Measurements from ENCODE around the gene ID4.

Gene ID4

GRCh38 chr6:19851241-19852089 lies 14.3 kb downstream of the ID4 start:
- ChIA-PET CTCF (interaction anchor here (0.6 to 2.9 kb wide), 39 partner anchors 10 to 860 kb away, joined by 3 to 12 read pairs (median 4); no protein-coding TSS in a partner anchor), POLR2A (interaction anchor here (8.5 kb wide), 1 partner anchor 13 kb away, joined by 73 read pairs; the partner anchor contains the start of gene ID4)
- Histone ChIP-seq H3K4me3 (ENCODE audit: low read depth, low read length) (no peak overlapping the region), H3K36me3 (ENCODE audit: control insufficient read depth in 2 of 2, insufficient read depth in 1 of 2, low read length in 2 of 2) (no peaks in the 10 kb centered on the region), H3K27ac (ENCODE audit: extremely low read depth, low read depth, low read length) (peak overlapping the region; percentile 54; the same call in 1 of the 2 replicates), H3K4me1 (ENCODE audit: control insufficient read depth, insufficient read depth, low read length) (peaks cover 13% of the 10 kb centered on the region), H3K9me3 (ENCODE audit: control insufficient read depth, insufficient read depth, low read depth, low read length) (no peaks in the 10 kb centered on the region)
- TF ChIP-seq PRDM1 (tag by site-specific recombination; IDR thresholded peaks at IDR 0.05) (peak; percentile 86), AEBP2 (tag by site-specific recombination; IDR thresholded peaks at IDR 0.05; ENCODE audit: borderline replicate concordance) (no peak), SCRT1 (tag by site-specific recombination; IDR thresholded peaks at IDR 0.05; ENCODE audit: borderline replicate concordance) (peak; percentile 91), TRIM28 (IDR thresholded peaks at IDR 0.05; ENCODE audit: borderline replicate concordance, low read length) (peak; percentile 94), ZNF654 (tag by site-specific recombination; IDR thresholded peaks at IDR 0.05; ENCODE audit: low read depth) (peak; percentile 98), CTCF (tag by site-specific recombination; IDR thresholded peaks at IDR 0.05) (peak; percentile 65), ZBTB8A (tag by site-specific recombination; IDR thresholded peaks at IDR 0.05) (peak; percentile 80), ZNF280D (tag by site-specific recombination; IDR thresholded peaks at IDR 0.05) (no peak), ZBTB48 (tag by site-specific recombination; IDR thresholded peaks at IDR 0.05) (peak; percentile 53; the same call in 1 of the 2 replicates), ZNF335 (tag by site-specific recombination; conservative IDR thresholded peaks at IDR 0.05) (peak; percentile 78), ZNF174 (tag by site-specific recombination; IDR thresholded peaks at IDR 0.05) (no peak), ZNF660 (tag by site-specific recombination; IDR thresholded peaks at IDR 0.05) (peak; percentile 74), ZBTB17 (tag by site-specific recombination; IDR thresholded peaks at IDR 0.05) (peak; percentile 58), PRDM6 (tag by site-specific recombination; IDR thresholded peaks at IDR 0.05) (peak; percentile 73; the same call in 1 of the 2 replicates), ZNF518A (tag by site-specific recombination; conservative IDR thresholded peaks at IDR 0.05; ENCODE audit: low read depth) (no peak), ZBTB6 (tag by site-specific recombination; IDR thresholded peaks at IDR 0.05) (no peak), ZNF324 (tag by site-specific recombination; IDR thresholded peaks at IDR 0.05) (0 out of 2 replicates have a peak, but pooled peaks have one; percentile 50), MEIS1 (CRISPR knock-in tag; IDR thresholded peaks at IDR 0.05; ENCODE audit: borderline replicate concordance) (peak; percentile 88), ATF2 (tag by site-specific recombination; IDR thresholded peaks at IDR 0.05; ENCODE audit: low read depth) (peak; percentile 50)
